SU-DHL-6 (cell line): ENCODE data around the gene CHGA.

Source experiments
- H2AFZ ChIP-seq: fragments of 200-600 bp; sonication (generic); 2 replicates; pipeline ENCODE4 v1.6.1; 2014; ENCODE audit warnings: low read depth, mild to moderate bottlenecking, moderate library complexity, mixed read lengths, antibody characterized with exemption, low read length; ENCODE audit not compliant: severe bottlenecking
- H3F3A ChIP-seq: fragments of 200-600 bp; shearing (Covaris generic); 2 replicates; pipeline ENCODE4 v1.6.0; 2016; ENCODE audit warnings: antibody characterized with exemption, mild to moderate bottlenecking; ENCODE audit not compliant: insufficient read depth
- H3K27ac ChIP-seq: fragments of 200-600 bp; sonication (generic); 2 replicates; pipeline ENCODE4 v1.5.1; 2016; ENCODE audit warnings: low read depth, mild to moderate bottlenecking, low read length, moderate library complexity, mixed read lengths
- H3K27me3 ChIP-seq: fragments of 200-600 bp; sonication (generic), shearing (Covaris generic); 2 replicates; pipeline ENCODE4 v1.6.0; 2014; ENCODE audit warnings: mild to moderate bottlenecking, low read length
- H3K36me3 ChIP-seq: fragments of 200-600 bp; sonication (generic); 2 replicates; pipeline ENCODE4 v1.6.1; 2014; ENCODE audit warnings: mild to moderate bottlenecking, low read length, mixed read lengths
- H3K4me2 ChIP-seq: fragments of 300-600, 200-600 bp; shearing (Covaris generic), sonication (generic); 2 replicates; pipeline ENCODE4 v1.6.0; 2014; ENCODE audit warnings: low read length, low read depth, mild to moderate bottlenecking; ENCODE audit not compliant: poor library complexity, severe bottlenecking
- H3K4me3 ChIP-seq: fragments of 200-600 bp; sonication (generic); 2 replicates; pipeline ENCODE4 v1.5.1; 2014; ENCODE audit warnings: antibody characterized with exemption, low read length, mild to moderate bottlenecking, mixed read lengths; ENCODE audit not compliant: insufficient read depth, poor library complexity, severe bottlenecking
- H3K79me2 ChIP-seq: fragments of 200-600 bp; sonication (generic); 2 replicates; pipeline ENCODE4 v1.6.1; 2014; ENCODE audit warnings: mild to moderate bottlenecking, low read length, moderate library complexity; ENCODE audit not compliant: insufficient read depth
- H3K9ac ChIP-seq: fragments of 200-600 bp; sonication (generic); 2 replicates; pipeline ENCODE4 v1.7.0; 2014; ENCODE audit warnings: mild to moderate bottlenecking, low read length
- H3K9me2 ChIP-seq: fragments of 200-600 bp; sonication (generic); replicated peaks from 2 replicates; pipeline ENCODE4 v1.6.1; 2014; ENCODE audit warnings: low read length; ENCODE audit not compliant: insufficient read depth
- H3K9me3 ChIP-seq: fragments of 200-600 bp; sonication (generic); 2 replicates; pipeline ENCODE4 v1.6.1; 2014; ENCODE audit warnings: low read length, mixed read lengths; ENCODE audit not compliant: insufficient read depth
- H4K20me1 ChIP-seq: fragments of 200-600 bp; sonication (generic); 2 replicates; pipeline ENCODE4 v1.6.1; 2014; ENCODE audit warnings: low read depth, mild to moderate bottlenecking, antibody characterized with exemption, low read length, moderate library complexity, mixed read lengths
- CTCF ChIP-seq: fragments of 200-600 bp; sonication (generic); IDR thresholded peaks from one replicate; pipeline ENCODE4 v1.5.1; 2017; ENCODE audit warnings: antibody characterized with exemption, mild to moderate bottlenecking, low read length, moderate library complexity; ENCODE audit not compliant: insufficient read depth, poor library complexity, severe bottlenecking
- EZH2phosphoT487 ChIP-seq: fragments of 200-600 bp; sonication (generic), shearing (Covaris generic); conservative IDR thresholded peaks from 2 replicates; pipeline ENCODE4 v1.6.1; 2018; ENCODE audit warnings: mild to moderate bottlenecking, antibody characterized with exemption, low read length, moderate library complexity, mixed read lengths

The CHGA gene

GRCh38 chr14:92953526-92953925, 30.6 kb downstream of the CHGA start:
- H3K4me3 ChIP-seq, result no peak overlapping the region
- H3K27ac ChIP-seq, result no peak overlapping the region
- no peaks in the 10 kb centered on the region for H3K36me3 ChIP-seq
- no peaks in the 10 kb centered on the region for H3F3A ChIP-seq
- no peaks in the 10 kb centered on the region for H4K20me1 ChIP-seq
- no peak for TF ChIP-seq CTCF
- no peak for TF ChIP-seq EZH2phosphoT487
- no peak overlapping the region for H3K4me2 ChIP-seq
- no peaks in the 10 kb centered on the region for H3K79me2 ChIP-seq
- no peak overlapping the region for H3K9ac ChIP-seq
- no peak overlapping the region for H2AFZ ChIP-seq
- H3K9me3 ChIP-seq, result no peaks in the 10 kb centered on the region
- H3K9me2 ChIP-seq, result no peaks in the 10 kb centered on the region
- H3K27me3 ChIP-seq, result no peaks in the 10 kb centered on the region

- no peak overlapping the region for H3K4me3 ChIP-seq
- H2AFZ ChIP-seq, result no peak overlapping the region
- H3K27ac ChIP-seq, result no peak overlapping the region
- H3F3A ChIP-seq, result no peaks in the 10 kb centered on the region
- TF ChIP-seq EZH2phosphoT487 (no peak), CTCF (no peak)
- H3K9me3 ChIP-seq, result no peaks in the 10 kb centered on the region
- H3K9me2 ChIP-seq, result no peaks in the 10 kb centered on the region
- no peaks in the 10 kb centered on the region for H4K20me1 ChIP-seq
- no peak overlapping the region for H3K4me2 ChIP-seq
- no peaks in the 10 kb centered on the region for H3K79me2 ChIP-seq
- H3K9ac ChIP-seq, result no peak overlapping the region
- no peaks in the 10 kb centered on the region for H3K27me3 ChIP-seq
- no peaks in the 10 kb centered on the region for H3K36me3 ChIP-seq
Observed at GRCh38 chr14:92954933-92955332, 32.0 kb downstream of the CHGA start.

- Histone ChIP-seq H4K20me1 (no peaks in the 10 kb centered on the region), H3K36me3 (no peaks in the 10 kb centered on the region), H3K9me2 (no peaks in the 10 kb centered on the region), H3K27ac (no peak overlapping the region), H3K27me3 (no peaks in the 10 kb centered on the region), H3K9me3 (no peaks in the 10 kb centered on the region), H3K79me2 (no peaks in the 10 kb centered on the region), H2AFZ (no peak overlapping the region), H3F3A (no peaks in the 10 kb centered on the region), H3K4me2 (no peak overlapping the region), H3K4me3 (no peak overlapping the region), H3K9ac (no peak overlapping the region)
- TF ChIP-seq EZH2phosphoT487, result no peak
- no peak for TF ChIP-seq CTCF
Observed at GRCh38 chr14:92955381-92955780, 32.4 kb downstream of the CHGA start.
